ENCODE measurements around the gene MAD2L1BP. TPM values are rescaled to one million over a fixed set of nuclear protein-coding genes. Genes with fewer than 3 reads are reported as not detected.
"Not testable (repeated sequence)": the region's sequence is repeated elsewhere in the genome, so short reads cannot be mapped to it uniquely, and the experiment has no call there.

Gene MAD2L1BP
- total and polyA plus RNA-seq, 7 donors, result 17.0 to 43.1 (median 30.5) TPM

GRCh38 chr6:43629104-43629504 is 6.5 kb upstream of the MAD2L1BP start, which contains the start of gene GTPBP2:
GTPBP2 (minus strand) TSS chr6:43629264; CDS start chr6:43629162, 102 bp downstream.
- ATAC-seq (peak; percentile 86 to 94 (median 90)), DNase-seq (peak; percentile 99)
- WGBS, 3 donors, result 0 to 1% (median 1%) methylated on average over 32 to 46 of the region's 46 CpGs
- intact Hi-C loops (cut with DNase I), result loop anchor here in 1 of 2 donors (5.0 kb wide), 1 partner anchor 52 kb away; the partner anchor contains the start of genes POLH and XPO5
- Histone ChIP-seq H3K27me3 (ENCODE audit: insufficient read depth in 3 of 3, low read length in 2 of 3) (no peaks in the 10 kb centered on the region), H3K27ac (peak within 1 kb of the TSS; percentile 95), H3K4me1 (peaks cover 26% of the 10 kb centered on the region), H3K9me3 (no peaks in the 10 kb centered on the region), H3K4me3 (peak within 1 kb of the TSS; percentile 89), H3K36me3 (ENCODE audit: insufficient read depth in 1 of 2, low read depth in 1 of 2) (peaks cover 3 to 28% of the 10 kb centered on the region in 2 donors)
- TF ChIP-seq, protein P1, sequence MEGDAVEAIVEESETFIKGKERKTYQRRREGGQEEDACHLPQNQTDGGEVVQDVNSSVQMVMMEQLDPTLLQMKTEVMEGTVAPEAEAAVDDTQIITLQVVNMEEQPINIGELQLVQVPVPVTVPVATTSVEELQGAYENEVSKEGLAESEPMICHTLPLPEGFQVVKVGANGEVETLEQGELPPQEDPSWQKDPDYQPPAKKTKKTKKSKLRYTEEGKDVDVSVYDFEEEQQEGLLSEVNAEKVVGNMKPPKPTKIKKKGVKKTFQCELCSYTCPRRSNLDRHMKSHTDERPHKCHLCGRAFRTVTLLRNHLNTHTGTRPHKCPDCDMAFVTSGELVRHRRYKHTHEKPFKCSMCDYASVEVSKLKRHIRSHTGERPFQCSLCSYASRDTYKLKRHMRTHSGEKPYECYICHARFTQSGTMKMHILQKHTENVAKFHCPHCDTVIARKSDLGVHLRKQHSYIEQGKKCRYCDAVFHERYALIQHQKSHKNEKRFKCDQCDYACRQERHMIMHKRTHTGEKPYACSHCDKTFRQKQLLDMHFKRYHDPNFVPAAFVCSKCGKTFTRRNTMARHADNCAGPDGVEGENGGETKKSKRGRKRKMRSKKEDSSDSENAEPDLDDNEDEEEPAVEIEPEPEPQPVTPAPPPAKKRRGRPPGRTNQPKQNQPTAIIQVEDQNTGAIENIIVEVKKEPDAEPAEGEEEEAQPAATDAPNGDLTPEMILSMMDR (IDR thresholded peaks at IDR 0.05), result no peak

GRCh38 chr6:43629505-43630300 is 5.9 kb upstream of the MAD2L1BP start:
- peaks cover 26% of the 10 kb centered on the region for H3K4me1 ChIP-seq
- H3K27me3 ChIP-seq (ENCODE audit: insufficient read depth in 3 of 3, low read length in 2 of 3), result no peaks in the 10 kb centered on the region
- DNase-seq (peak; percentile 95 to 97), ATAC-seq (peak; percentile 85 to 90 (median 86))
- 0 to 1% (median 0%) methylated on average over 39 to 41 of the region's 41 CpGs for WGBS, 3 donors
- peak overlapping the region; percentile 95 for H3K27ac ChIP-seq
- peaks cover 3 to 22% of the 10 kb centered on the region in 2 donors for H3K36me3 ChIP-seq (ENCODE audit: insufficient read depth in 1 of 2, low read depth in 1 of 2)
- TF ChIP-seq, protein P1 (IDR thresholded peaks at IDR 0.05), result no peak
- H3K4me3 ChIP-seq, result peak overlapping the region; percentile 89
- intact Hi-C loops (cut with DNase I), result loop anchor here in 1 of 2 donors (5.0 to 10.0 kb wide), 2 partner anchors 52 to 445 kb away; partner anchors contain the start of genes POLH and XPO5
- no peaks in the 10 kb centered on the region for H3K9me3 ChIP-seq

GRCh38 chr6:43630980-43631619 is 4.5 kb upstream of the MAD2L1BP start:
- H3K27ac ChIP-seq, result peak overlapping the region; percentile 95
- intact Hi-C loops (cut with DNase I), result loop anchor here in 1 of 2 donors (10.0 kb wide), 1 partner anchor 444 kb away; no protein-coding TSS in a partner anchor

DNA sequence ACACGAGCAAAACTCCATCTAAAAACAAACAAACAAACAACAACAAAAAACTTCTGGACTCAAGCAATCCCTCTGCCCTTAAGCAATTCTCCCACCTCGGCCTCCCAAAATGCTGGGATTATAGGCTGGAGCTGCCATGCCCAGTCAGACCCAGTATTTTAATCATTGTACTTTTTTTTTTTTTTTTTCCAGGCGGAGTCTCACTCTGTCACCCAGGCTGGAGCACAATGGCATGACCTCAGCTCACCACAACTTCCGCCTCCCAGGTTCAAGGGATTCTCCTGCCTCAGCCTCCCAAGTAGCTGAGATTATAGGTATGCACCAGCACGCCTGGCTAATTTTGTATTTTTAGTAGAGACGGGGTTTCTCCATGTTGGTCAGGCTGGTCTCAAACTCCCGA is 2.6 kb upstream of the MAD2L1BP start:
- H3K4me3 ChIP-seq; H3K27me3 ChIP-seq (ENCODE audit: insufficient read depth in 3 of 3, low read length in 2 of 3); H3K9me3 ChIP-seq; H3K27ac ChIP-seq; DNase-seq; ATAC-seq: not testable (repeated sequence)
- Histone ChIP-seq H3K4me1 (peaks cover 34% of the 10 kb centered on the region), H3K36me3 (ENCODE audit: insufficient read depth in 1 of 2, low read depth in 1 of 2) (peaks cover 0 to 12% of the 10 kb centered on the region in 2 donors)
- intact Hi-C loops (cut with DNase I), result loop anchor here in 1 of 2 donors (10.0 kb wide), 1 partner anchor 442 kb away; no protein-coding TSS in a partner anchor
- WGBS, 3 donors, result 91 to 97% (median 92%) methylated on average over 7 of the region's 7 CpGs

More at GRCh38 chr6:43630980-43631619, 4.5 kb upstream of the MAD2L1BP start:
- H3K4me1 ChIP-seq, result peaks cover 33% of the 10 kb centered on the region
- ATAC-seq (no peak), DNase-seq (no peak)
- no peaks in the 10 kb centered on the region for H3K9me3 ChIP-seq
- H3K4me3 ChIP-seq, result no peak overlapping the region
- H3K36me3 ChIP-seq (ENCODE audit: insufficient read depth in 1 of 2, low read depth in 1 of 2), result peaks cover 0 to 8% of the 10 kb centered on the region in 2 donors
- TF ChIP-seq, protein P1 (IDR thresholded peaks at IDR 0.05), result no peak
- 36 to 75% (median 73%) methylated on average over 1 of the region's 1 CpG for WGBS, 3 donors
- no peaks in the 10 kb centered on the region for H3K27me3 ChIP-seq (ENCODE audit: insufficient read depth in 3 of 3, low read length in 2 of 3)
